ENCODE measurements around the gene CBLL1.

Gene CBLL1

GRCh38 chr7:107785170-107785569, 41.2 kb downstream of the CBLL1 start:
- TF ChIP-seq, protein P1, sequence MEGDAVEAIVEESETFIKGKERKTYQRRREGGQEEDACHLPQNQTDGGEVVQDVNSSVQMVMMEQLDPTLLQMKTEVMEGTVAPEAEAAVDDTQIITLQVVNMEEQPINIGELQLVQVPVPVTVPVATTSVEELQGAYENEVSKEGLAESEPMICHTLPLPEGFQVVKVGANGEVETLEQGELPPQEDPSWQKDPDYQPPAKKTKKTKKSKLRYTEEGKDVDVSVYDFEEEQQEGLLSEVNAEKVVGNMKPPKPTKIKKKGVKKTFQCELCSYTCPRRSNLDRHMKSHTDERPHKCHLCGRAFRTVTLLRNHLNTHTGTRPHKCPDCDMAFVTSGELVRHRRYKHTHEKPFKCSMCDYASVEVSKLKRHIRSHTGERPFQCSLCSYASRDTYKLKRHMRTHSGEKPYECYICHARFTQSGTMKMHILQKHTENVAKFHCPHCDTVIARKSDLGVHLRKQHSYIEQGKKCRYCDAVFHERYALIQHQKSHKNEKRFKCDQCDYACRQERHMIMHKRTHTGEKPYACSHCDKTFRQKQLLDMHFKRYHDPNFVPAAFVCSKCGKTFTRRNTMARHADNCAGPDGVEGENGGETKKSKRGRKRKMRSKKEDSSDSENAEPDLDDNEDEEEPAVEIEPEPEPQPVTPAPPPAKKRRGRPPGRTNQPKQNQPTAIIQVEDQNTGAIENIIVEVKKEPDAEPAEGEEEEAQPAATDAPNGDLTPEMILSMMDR (conservative IDR thresholded peaks at IDR 0.05; ENCODE audit: low read depth, low read length): no peak
- H3K4me3 ChIP-seq (ENCODE audit: low read length): no peak overlapping the region
- no peak for DNase-seq (ENCODE audit: low read depth)

- TF ChIP-seq, protein P1 (conservative IDR thresholded peaks at IDR 0.05; ENCODE audit: low read depth, low read length): no peak
- DNase-seq (ENCODE audit: low read depth): no peak
- H3K4me3 ChIP-seq (ENCODE audit: low read length): no peak overlapping the region
Measured at GRCh38 chr7:107785926-107786325, 42.0 kb downstream of the CBLL1 start.

DNA sequence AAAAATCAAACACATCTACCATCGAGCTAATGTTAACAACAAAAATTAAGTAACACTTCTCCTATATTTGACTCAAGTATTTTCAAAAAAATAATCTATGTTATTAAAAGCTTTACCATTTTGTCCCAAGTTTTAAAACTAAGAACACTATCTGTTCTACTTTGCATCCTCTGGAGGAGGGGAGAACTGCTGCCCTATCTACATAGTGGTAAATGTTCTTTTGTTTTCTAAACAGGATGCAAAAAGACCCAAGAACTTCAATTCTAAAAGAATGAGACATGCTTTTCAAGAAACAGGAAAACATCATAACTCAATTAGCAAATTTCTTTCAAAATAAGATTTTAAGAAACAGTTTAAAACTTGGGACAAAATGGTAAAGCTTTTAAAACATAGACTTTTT, 44.3 kb downstream of the CBLL1 start:
- TF ChIP-seq, protein P1 (conservative IDR thresholded peaks at IDR 0.05; ENCODE audit: low read depth, low read length): no peak
- no peak overlapping the region for H3K4me3 ChIP-seq (ENCODE audit: low read length)
- DNase-seq (ENCODE audit: low read depth): no peak

- H3K4me3 ChIP-seq (ENCODE audit: low read length): no peak overlapping the region
- TF ChIP-seq, protein P1 (conservative IDR thresholded peaks at IDR 0.05; ENCODE audit: low read depth, low read length): no peak
- no peak for DNase-seq (ENCODE audit: low read depth)
Measured at GRCh38 chr7:107788662-107789061, 44.7 kb downstream of the CBLL1 start.

- no peak for DNase-seq (ENCODE audit: low read depth)
- no peak overlapping the region for H3K4me3 ChIP-seq (ENCODE audit: low read length)
- TF ChIP-seq, protein P1 (conservative IDR thresholded peaks at IDR 0.05; ENCODE audit: low read depth, low read length): no peak
Measured at GRCh38 chr7:107789647-107790046, 45.7 kb downstream of the CBLL1 start.

DNA sequence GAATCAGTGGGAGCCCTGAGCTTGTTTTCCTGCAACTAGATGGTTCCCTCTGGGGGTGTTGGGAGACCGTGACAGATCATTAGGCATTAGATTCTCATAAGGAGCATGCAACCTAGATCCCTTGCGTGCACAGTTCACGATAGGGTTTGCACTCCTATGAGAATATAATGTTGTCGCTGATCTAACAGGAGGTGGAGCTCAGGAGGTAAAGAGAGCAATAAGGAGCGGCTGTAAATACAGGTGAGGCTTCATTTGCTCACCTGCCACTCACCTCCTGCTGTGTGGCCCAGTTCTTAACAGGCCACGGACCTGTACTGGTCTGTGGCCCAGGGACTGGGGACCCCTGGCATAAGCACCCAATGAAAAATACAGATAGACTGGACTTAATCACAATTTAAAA, 48.4 kb downstream of the CBLL1 start:
- TF ChIP-seq, protein P1 (conservative IDR thresholded peaks at IDR 0.05; ENCODE audit: low read depth, low read length): no peak
- DNase-seq (ENCODE audit: low read depth): no peak
- H3K4me3 ChIP-seq (ENCODE audit: low read length): no peak overlapping the region

DNA sequence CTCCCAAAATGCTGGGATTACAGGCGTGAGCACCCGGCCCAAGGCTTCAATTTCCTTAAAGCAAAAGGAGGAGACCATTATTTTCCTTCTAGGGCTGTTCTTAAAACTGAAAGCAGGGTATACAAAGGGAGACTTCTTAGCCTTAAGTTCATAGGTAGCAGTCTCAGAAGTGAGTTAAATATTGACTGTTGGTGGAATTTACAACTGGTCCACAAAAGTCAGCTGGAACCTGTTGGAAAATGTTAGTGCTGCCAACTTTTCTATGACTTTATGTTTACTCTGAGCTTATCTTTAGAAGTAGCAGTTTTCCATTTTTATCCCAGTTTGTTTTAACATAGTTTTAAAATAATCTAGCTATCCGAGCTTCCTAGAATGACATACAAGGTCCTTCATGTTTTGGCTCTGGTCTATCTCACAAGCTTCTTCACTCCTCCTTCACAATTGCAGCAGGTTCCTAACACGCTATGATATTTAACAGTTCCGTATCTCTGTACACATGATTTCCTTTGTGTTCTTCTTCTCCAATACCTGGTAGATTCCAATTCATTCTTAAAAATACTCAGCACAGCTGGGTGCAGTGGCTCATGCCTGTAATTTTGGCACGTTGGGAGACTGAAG, 55.8 kb downstream of the CBLL1 start:
- DNase-seq (ENCODE audit: low read depth): no peak
- H3K4me3 ChIP-seq (ENCODE audit: low read length): no peak overlapping the region

More for the DNA sequence above, 55.8 kb downstream of the CBLL1 start:
- TF ChIP-seq, protein P1 (conservative IDR thresholded peaks at IDR 0.05; ENCODE audit: low read depth, low read length): no peak

Data from retinal pigment epithelial cell (primary cell).